GM18858 (cell line): ENCODE results near the gene ZNF556.
A peak's percentile ranks its signal among the peaks of the same experiment; 100 is the strongest.

Experiments
- ATAC-seq: cut with Tn5 transposase; IDR thresholded peaks from one replicate; pipeline ENCODE4 v1.9.1; 2021; ENCODE audit not compliant: unreplicated experiment

Gene ZNF556

GRCh38 chr19:2867025-2867991 is at the start of gene ZNF556:
ZNF556 (plus strand) TSS chr19:2867335; CDS start chr19:2867422, 87 bp downstream.
- ATAC-seq: no peak

GRCh38 chr19:2819540-2820111 is 47.5 kb upstream of the ZNF556 start, which contains the start of gene ZNF554:
ZNF554 (plus strand) TSS chr19:2819868; CDS start chr19:2820072, 204 bp downstream.
- peak; percentile 78 for ATAC-seq

GRCh38 chr19:2820112-2820702 is 46.9 kb upstream of the ZNF556 start:
- peak; percentile 10 for ATAC-seq

- ATAC-seq: no peak
These were observed 44.3 kb upstream of the ZNF556 start for GRCh38 chr19:2822846-2823245.

GRCh38 chr19:2823646-2824045 is 43.5 kb upstream of the ZNF556 start:
- ATAC-seq: no peak

GRCh38 chr19:2824129-2824528 is 43.0 kb upstream of the ZNF556 start:
- no peak for ATAC-seq

DNA sequence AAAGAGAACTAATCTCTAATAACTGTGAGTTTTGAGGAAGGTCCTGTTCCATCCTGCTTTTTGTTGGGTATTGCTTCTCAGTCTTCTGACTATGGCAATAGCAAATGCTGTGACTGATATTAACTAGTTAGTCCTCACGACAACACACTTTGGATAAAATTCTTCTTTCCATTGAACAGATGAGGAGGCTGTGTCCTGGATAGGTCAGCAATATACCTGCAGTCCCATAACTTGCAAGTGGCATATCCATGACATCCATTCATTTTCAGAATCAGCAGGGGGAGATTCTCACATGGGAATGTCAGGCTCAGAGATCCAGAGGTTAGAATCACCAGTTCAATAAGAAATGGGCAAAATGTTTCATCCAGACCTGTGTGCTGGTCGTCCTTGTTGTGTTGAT is 40.1 kb upstream of the ZNF556 start:
- ATAC-seq: no peak

GRCh38 chr19:2827840-2828489 is 39.2 kb upstream of the ZNF556 start:
- no peak for ATAC-seq

DNA sequence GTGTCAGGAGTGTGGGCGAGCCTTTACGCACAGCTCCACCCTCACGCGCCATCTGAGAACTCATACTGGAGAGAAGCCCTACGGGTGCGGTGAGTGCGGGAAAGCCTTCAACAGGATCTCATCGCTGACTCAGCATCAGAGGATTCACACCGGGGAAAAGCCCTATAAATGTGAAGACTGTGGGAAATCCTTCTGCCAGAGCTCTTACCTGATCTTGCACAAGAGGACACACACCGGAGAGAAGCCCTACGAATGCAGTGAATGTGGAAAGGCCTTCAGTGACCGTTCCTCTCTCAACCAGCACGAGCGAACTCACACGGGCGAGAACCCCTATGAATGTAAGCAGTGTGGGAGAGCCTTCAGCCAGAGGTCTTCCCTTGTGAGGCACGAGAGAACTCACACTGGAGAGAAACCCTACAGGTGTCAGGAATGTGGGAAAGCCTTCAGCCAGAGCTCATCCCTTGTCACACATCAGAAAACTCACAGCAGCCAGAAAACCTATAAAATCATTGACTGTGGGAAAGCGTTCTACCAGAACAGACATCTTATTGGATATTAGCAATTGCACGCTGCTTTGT is 32.8 kb upstream of the ZNF556 start:
- no peak for ATAC-seq

DNA sequence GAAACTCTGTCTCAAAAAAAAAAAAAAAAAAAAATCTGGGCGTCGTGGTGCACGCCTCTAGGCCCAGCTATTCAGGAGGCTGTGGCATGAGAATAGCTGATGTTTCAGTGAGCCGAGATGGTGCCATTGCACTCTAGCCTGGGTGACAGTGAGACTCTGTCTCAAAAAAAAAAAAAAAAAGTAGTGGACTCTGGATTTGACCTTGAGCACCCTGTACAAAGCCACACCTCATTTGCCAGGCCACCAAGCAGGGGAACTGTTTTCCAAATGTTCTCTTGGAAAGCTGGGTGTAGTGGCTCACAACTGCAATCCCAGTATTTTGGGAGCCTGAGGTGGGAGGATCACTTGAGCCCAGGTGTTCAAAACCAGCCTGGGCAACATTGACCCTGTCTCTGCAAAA is 29.7 kb upstream of the ZNF556 start:
- no peak for ATAC-seq

DNA sequence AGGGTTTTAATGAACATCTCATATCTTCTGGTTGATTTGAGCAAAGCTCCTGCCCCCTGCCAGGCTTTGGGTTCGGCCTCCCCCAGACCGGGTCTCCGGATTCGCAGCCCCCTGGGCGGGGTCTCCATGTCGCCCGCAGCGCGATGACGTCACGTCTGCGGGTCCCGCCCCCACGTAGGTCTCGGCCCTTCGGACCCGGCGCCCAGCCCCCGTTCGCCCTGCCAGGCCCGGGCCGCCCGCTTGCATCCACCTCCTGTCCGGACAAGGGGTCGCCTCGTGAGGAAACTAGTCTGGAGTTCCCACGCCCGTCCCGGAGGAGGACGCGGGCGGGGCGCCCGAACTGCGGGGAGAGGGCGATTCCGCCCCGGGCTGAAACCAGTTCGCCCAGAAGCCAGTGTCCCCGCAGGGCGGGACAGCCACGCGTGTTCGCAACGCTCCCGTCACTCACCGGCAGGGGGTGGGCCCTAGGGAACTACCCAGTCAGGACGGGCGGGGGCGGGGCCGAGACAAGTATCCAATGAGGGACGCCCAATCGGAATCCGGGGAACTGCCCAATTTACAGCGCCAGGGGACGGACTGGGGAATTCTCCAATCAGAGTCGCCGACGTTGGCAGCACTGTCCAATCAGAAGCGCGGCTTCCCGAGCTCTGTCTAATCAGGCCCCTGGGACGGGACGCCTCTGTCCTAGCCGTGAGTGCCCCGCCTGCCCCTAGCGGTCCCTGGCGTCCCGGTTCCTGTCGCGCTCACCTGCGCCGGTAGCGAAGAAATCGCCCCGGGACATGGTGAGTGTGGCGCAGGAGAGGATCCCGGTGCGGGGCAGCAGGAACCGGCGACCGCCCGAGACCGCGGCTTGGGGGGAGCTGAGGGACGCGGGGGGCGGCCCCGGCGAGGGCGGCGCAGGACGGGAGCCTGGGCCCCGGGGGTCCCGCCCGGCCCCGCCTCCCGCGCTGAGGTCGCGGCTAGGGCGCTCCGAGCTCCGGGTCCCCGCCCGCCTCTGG is 26.0 kb upstream of the ZNF556 start, which contains the start of gene ZNF555:
Gene ZNF555 (plus strand): TSS at position 682 of the 998 bp plus-strand sequence. CDS start 98 bp downstream, at position 780.
- peak; percentile 77 for ATAC-seq

GRCh38 chr19:2841855-2842574 is 25.1 kb upstream of the ZNF556 start:
- ATAC-seq: no peak

- no peak for ATAC-seq
These were observed 22.0 kb upstream of the ZNF556 start for GRCh38 chr19:2845107-2845506.

DNA sequence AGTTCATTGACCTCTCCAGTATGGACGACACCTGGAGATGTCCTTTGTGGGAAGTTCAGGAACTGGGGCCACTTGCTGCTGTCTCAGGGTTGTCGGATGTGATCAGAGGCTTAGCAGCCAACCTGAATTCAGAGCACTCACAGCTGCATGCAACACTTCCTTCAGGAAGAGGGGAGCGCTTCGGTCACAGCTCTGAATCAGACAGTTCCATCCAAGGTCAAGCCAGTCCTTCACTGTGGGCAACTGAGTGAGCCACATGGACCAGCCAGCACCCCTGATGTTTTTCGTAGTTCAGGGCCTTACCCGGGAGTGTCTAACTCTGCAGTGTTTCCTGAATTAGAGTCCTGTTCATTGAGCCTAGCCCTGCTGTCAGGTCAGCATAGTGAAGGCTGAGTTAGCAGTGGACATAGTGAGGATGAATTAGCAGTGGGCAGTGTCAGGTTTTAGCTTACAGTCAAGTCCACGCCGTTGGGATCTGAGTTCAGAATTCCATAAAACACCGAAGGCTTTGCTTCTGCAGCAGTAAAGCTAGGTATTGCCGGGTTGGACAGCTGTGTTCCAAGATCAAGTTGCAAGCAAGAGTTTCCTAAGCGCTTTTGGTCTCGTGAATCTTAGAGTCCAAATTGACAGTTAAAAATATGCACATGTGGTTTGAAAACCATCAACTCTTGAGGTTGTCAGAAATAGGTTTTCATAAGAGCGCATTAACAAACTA is 20.8 kb upstream of the ZNF556 start:
- no peak for ATAC-seq

GRCh38 chr19:2847507-2847906 is 19.6 kb upstream of the ZNF556 start:
- no peak for ATAC-seq

DNA sequence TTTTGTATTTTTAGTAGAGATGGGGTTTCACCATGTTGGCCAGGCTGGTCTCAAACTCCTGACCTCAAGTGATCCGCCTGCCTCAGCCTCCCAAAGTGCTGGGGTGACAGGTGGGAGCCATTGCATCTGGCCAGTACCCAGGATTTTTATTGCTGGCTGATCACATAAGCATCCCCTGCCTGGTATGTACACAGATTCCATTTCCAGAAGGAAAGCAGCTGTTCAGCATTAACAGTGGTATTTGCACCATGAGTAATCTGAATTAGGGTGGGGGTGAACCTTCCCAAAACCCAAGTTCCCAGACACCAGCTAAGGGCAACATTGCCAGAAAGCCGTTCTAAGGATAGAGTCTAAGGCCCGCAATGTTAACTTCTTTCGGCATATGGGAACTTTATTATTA is 18.5 kb upstream of the ZNF556 start:
- no peak for ATAC-seq

GRCh38 chr19:2850256-2850925 is 16.7 kb upstream of the ZNF556 start:
- no peak for ATAC-seq

GRCh38 chr19:2852598-2852997 is 14.5 kb upstream of the ZNF556 start:
- no peak for ATAC-seq
